Measurements from ENCODE around the gene NFATC4. TPM values are rescaled to one million over a fixed set of nuclear protein-coding genes. Genes with fewer than 3 reads are reported as not detected.

Gene NFATC4
- total and polyA plus RNA-seq, 9 donors = 25.9 to 288 (median 157) TPM

DNA sequence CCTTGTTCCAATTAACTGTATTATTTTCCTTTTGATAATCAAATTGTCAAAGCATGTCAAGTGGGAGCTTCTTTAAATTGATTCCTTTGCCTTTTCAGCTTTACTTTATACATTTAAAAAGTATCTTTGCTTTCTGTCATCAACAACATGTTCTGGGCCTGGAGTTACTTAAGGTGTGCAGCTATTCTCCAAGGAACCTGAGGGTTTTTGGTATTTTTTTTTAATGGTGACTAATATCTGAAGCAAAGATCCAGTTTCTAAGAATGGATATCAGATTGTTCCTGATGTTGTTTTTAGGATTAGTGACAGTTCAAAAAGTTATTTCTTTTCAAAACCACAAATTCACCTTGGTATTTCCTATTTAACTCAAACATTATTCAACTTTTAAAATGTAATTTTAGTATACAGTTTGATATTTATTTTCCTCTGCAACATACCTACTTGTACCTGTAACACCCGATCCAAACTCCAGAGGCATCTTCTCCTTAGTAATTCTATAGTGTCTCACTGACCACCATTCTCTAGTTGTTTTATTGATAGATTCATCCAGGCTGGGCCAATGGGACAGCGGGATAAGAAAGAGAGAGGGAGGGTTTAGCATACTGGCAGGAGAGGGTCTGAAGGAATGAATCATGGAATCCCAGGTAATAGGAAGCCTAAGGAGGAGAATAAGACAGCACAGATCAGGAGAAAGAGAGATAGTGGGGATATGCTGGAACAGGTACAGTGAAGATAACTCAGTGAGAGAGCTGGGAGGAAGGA is 58.3 kb downstream of the NFATC4 start:
- peaks cover 12% of the 10 kb centered on the region for H3K4me1 ChIP-seq (ENCODE audit: insufficient read depth)
- WGBS, 3 donors = 74 to 87% (median 83%) methylated on average over 2 of the region's 2 CpGs
- no peaks in the 10 kb centered on the region for H3K27me3 ChIP-seq
- no peak for DNase-seq
- H3K27ac ChIP-seq = no peak overlapping the region
- no peak overlapping the region for H3K4me3 ChIP-seq
- no peaks in the 10 kb centered on the region for H3K9me3 ChIP-seq
- no peaks in the 10 kb centered on the region for H3K36me3 ChIP-seq
- TF ChIP-seq POLR2A (IDR thresholded peaks at IDR 0.05) = no peak
- TF ChIP-seq, protein P1, sequence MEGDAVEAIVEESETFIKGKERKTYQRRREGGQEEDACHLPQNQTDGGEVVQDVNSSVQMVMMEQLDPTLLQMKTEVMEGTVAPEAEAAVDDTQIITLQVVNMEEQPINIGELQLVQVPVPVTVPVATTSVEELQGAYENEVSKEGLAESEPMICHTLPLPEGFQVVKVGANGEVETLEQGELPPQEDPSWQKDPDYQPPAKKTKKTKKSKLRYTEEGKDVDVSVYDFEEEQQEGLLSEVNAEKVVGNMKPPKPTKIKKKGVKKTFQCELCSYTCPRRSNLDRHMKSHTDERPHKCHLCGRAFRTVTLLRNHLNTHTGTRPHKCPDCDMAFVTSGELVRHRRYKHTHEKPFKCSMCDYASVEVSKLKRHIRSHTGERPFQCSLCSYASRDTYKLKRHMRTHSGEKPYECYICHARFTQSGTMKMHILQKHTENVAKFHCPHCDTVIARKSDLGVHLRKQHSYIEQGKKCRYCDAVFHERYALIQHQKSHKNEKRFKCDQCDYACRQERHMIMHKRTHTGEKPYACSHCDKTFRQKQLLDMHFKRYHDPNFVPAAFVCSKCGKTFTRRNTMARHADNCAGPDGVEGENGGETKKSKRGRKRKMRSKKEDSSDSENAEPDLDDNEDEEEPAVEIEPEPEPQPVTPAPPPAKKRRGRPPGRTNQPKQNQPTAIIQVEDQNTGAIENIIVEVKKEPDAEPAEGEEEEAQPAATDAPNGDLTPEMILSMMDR (IDR thresholded peaks at IDR 0.05) = no peak
- no peak for TF ChIP-seq EP300 (IDR thresholded peaks at IDR 0.05)
- intact Hi-C loops (cut with DNase I) = no loop called here

DNA sequence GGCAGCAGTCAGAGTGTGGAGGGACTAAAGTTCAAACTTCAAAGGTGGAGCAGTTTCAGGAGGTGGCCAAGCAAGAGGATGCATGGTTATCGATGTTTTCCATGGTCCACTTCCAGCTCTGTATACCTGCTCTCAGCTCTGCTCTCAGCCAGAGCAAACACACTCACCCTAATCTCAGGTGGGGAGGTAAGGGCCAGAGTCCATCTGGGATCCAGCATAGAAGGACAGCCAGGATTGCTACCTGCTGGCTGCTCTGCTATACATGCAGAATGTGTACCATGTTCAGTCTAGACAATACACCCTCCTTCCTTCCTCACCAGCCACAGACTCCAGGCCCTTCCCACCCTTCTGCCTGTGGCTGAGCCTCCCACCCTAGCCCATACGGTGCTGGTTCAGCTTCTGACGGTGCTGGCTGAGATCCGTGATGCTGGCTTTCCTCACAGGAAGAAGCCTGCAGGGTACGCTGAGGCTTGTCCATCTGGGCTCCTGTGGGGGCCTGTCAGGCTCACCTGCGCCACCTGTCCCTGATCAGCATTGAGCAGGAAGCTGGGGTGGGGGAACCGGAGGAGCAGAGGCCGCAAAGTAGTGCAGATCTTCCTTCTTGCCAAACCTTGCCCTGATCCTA is 59.0 kb downstream of the NFATC4 start:
- peak in 4 of 5 donors; percentile 20 to 40 (median 30) for DNase-seq
- no peak overlapping the region for H3K4me3 ChIP-seq
- peaks cover 15% of the 10 kb centered on the region for H3K4me1 ChIP-seq (ENCODE audit: insufficient read depth)
- WGBS, 3 donors = 81 to 84% (median 82%) methylated on average over 7 to 8 of the region's 8 CpGs
- no peak overlapping the region for H3K27ac ChIP-seq
- H3K9me3 ChIP-seq = no peaks in the 10 kb centered on the region
- no peaks in the 10 kb centered on the region for H3K27me3 ChIP-seq
- TF ChIP-seq EP300 (IDR thresholded peaks at IDR 0.05) = no peak
- no peak for TF ChIP-seq POLR2A (IDR thresholded peaks at IDR 0.05)
- TF ChIP-seq, protein P1 (IDR thresholded peaks at IDR 0.05) = no peak
- H3K36me3 ChIP-seq = no peaks in the 10 kb centered on the region
- intact Hi-C loops (cut with DNase I) = no loop called here

DNA sequence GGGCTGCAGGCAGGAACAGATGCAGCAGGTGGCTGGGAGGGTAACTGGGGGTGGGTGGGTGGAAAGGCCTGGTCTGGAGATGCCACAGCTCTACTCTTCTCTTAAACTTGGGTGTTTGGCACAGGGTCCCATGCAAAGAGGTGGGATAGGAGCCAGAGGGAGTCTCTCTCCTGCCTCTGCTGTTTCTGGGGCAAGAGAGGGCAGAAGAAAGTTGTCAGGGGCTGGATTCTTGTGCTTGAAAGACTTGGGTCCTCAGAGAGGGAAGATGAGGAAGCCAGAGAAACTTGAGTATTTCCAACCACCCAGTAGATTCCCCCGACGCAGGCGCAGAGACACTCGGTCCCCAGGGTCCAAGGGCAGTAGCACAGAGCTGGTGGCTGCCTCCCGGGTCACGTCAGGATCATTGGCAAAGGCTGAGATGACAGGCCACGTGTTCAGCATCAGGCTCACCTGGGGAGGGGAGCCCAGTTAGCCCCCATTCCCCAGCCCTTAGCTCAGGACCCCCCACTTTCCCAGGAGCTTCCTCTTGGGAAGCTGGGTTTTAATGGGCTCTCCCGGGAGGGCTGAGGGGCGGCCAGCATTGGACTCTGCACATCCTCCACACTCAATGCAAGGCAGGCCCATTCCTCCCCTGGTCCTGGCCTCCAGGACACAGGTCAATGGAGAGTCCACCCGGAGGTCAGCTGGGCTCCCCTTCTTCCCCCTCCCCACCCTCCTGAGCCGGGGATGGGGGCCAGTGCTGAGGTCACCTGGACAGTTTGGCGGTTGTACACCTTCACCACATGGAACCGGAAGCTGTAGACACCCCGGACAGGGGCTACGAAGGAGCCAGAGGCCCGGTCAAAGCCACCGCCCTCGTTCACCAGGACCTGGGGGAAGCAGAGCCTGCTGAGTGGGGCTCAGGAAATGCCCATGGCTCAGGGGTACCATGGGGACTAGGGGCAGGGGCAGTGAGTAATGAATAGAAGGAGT is 59.8 kb downstream of the NFATC4 start:
- H3K4me1 ChIP-seq (ENCODE audit: insufficient read depth) = peaks cover 15% of the 10 kb centered on the region
- peak overlapping the region in 1 of 2 donors; percentile 99 for H3K27ac ChIP-seq
- H3K4me3 ChIP-seq = no peak overlapping the region
- H3K36me3 ChIP-seq = no peaks in the 10 kb centered on the region
- TF ChIP-seq EP300 (IDR thresholded peaks at IDR 0.05) (no peak), POLR2A (IDR thresholded peaks at IDR 0.05) (no peak)
- TF ChIP-seq, protein P1 (IDR thresholded peaks at IDR 0.05) = no peak
- WGBS, 3 donors = 85 to 88% (median 85%) methylated on average over 18 of the region's 18 CpGs
- peak; percentile 13 to 43 (median 38) for DNase-seq
- intact Hi-C loops (cut with DNase I) = no loop called here
- H3K9me3 ChIP-seq = no peaks in the 10 kb centered on the region
- H3K27me3 ChIP-seq = no peaks in the 10 kb centered on the region
